SU-DHL-6 (cell line): ENCODE data around the gene GPC1.

Experiments used
- H2AFZ ChIP-seq: fragments of 200-600 bp; sonication (generic); 2 replicates; pipeline ENCODE4 v1.6.1; 2014; ENCODE audit warnings: low read depth, mild to moderate bottlenecking, moderate library complexity, mixed read lengths, antibody characterized with exemption, low read length; ENCODE audit not compliant: severe bottlenecking
- H3F3A ChIP-seq: fragments of 200-600 bp; shearing (Covaris generic); 2 replicates; pipeline ENCODE4 v1.6.0; 2016; ENCODE audit warnings: antibody characterized with exemption, mild to moderate bottlenecking; ENCODE audit not compliant: insufficient read depth
- H3K27ac ChIP-seq: fragments of 200-600 bp; sonication (generic); 2 replicates; pipeline ENCODE4 v1.5.1; 2016; ENCODE audit warnings: low read depth, mild to moderate bottlenecking, low read length, moderate library complexity, mixed read lengths
- H3K27me3 ChIP-seq: fragments of 200-600 bp; sonication (generic), shearing (Covaris generic); 2 replicates; pipeline ENCODE4 v1.6.0; 2014; ENCODE audit warnings: mild to moderate bottlenecking, low read length
- H3K36me3 ChIP-seq: fragments of 200-600 bp; sonication (generic); 2 replicates; pipeline ENCODE4 v1.6.1; 2014; ENCODE audit warnings: mild to moderate bottlenecking, low read length, mixed read lengths
- H3K4me2 ChIP-seq: fragments of 300-600, 200-600 bp; shearing (Covaris generic), sonication (generic); 2 replicates; pipeline ENCODE4 v1.6.0; 2014; ENCODE audit warnings: low read length, low read depth, mild to moderate bottlenecking; ENCODE audit not compliant: poor library complexity, severe bottlenecking
- H3K4me3 ChIP-seq: fragments of 200-600 bp; sonication (generic); 2 replicates; pipeline ENCODE4 v1.5.1; 2014; ENCODE audit warnings: antibody characterized with exemption, low read length, mild to moderate bottlenecking, mixed read lengths; ENCODE audit not compliant: insufficient read depth, poor library complexity, severe bottlenecking
- H3K79me2 ChIP-seq: fragments of 200-600 bp; sonication (generic); 2 replicates; pipeline ENCODE4 v1.6.1; 2014; ENCODE audit warnings: mild to moderate bottlenecking, low read length, moderate library complexity; ENCODE audit not compliant: insufficient read depth
- H3K9ac ChIP-seq: fragments of 200-600 bp; sonication (generic); 2 replicates; pipeline ENCODE4 v1.7.0; 2014; ENCODE audit warnings: mild to moderate bottlenecking, low read length
- H3K9me2 ChIP-seq: fragments of 200-600 bp; sonication (generic); replicated peaks from 2 replicates; pipeline ENCODE4 v1.6.1; 2014; ENCODE audit warnings: low read length; ENCODE audit not compliant: insufficient read depth
- H3K9me3 ChIP-seq: fragments of 200-600 bp; sonication (generic); 2 replicates; pipeline ENCODE4 v1.6.1; 2014; ENCODE audit warnings: low read length, mixed read lengths; ENCODE audit not compliant: insufficient read depth
- H4K20me1 ChIP-seq: fragments of 200-600 bp; sonication (generic); 2 replicates; pipeline ENCODE4 v1.6.1; 2014; ENCODE audit warnings: low read depth, mild to moderate bottlenecking, antibody characterized with exemption, low read length, moderate library complexity, mixed read lengths
- CTCF ChIP-seq: fragments of 200-600 bp; sonication (generic); IDR thresholded peaks from one replicate; pipeline ENCODE4 v1.5.1; 2017; ENCODE audit warnings: antibody characterized with exemption, mild to moderate bottlenecking, low read length, moderate library complexity; ENCODE audit not compliant: insufficient read depth, poor library complexity, severe bottlenecking
- EZH2phosphoT487 ChIP-seq: fragments of 200-600 bp; sonication (generic), shearing (Covaris generic); conservative IDR thresholded peaks from 2 replicates; pipeline ENCODE4 v1.6.1; 2018; ENCODE audit warnings: mild to moderate bottlenecking, antibody characterized with exemption, low read length, moderate library complexity, mixed read lengths

GPC1 gene

GRCh38 chr2:240413813-240414429 is 21.5 kb upstream of the GPC1 start:
- Histone ChIP-seq H3K79me2 (no peaks in the 10 kb centered on the region), H3K4me3 (no peak overlapping the region), H3K4me2 (no peak overlapping the region), H2AFZ (no peak overlapping the region), H3K27ac (no peak overlapping the region), H3K36me3 (no peaks in the 10 kb centered on the region), H4K20me1 (no peaks in the 10 kb centered on the region; the same call in 1 of the 2 replicates), H3K9me2 (no peaks in the 10 kb centered on the region), H3F3A (no peaks in the 10 kb centered on the region), H3K9me3 (peaks cover 6% of the 10 kb centered on the region; the same call in 1 of the 2 replicates), H3K9ac (no peak overlapping the region), H3K27me3 (no peaks in the 10 kb centered on the region)
- TF ChIP-seq CTCF: no peak
- TF ChIP-seq EZH2phosphoT487: no peak

- H3K9ac ChIP-seq: no peak overlapping the region
- no peaks in the 10 kb centered on the region for H3K79me2 ChIP-seq
- H4K20me1 ChIP-seq: no peaks in the 10 kb centered on the region; the same call in 1 of the 2 replicates
- no peak for TF ChIP-seq CTCF
- no peak for TF ChIP-seq EZH2phosphoT487
- H3K4me3 ChIP-seq: no peak overlapping the region
- no peaks in the 10 kb centered on the region for H3F3A ChIP-seq
- H2AFZ ChIP-seq: no peak overlapping the region
- H3K27ac ChIP-seq: no peak overlapping the region
- no peaks in the 10 kb centered on the region for H3K9me2 ChIP-seq
- H3K4me2 ChIP-seq: no peak overlapping the region
- H3K36me3 ChIP-seq: no peaks in the 10 kb centered on the region
- peaks cover 16% of the 10 kb centered on the region; the same call in 1 of the 2 replicates for H3K9me3 ChIP-seq
- H3K27me3 ChIP-seq: no peaks in the 10 kb centered on the region
Measured at GRCh38 chr2:240416821-240417220, 18.6 kb upstream of the GPC1 start.

GRCh38 chr2:240418311-240418710 is 17.2 kb upstream of the GPC1 start:
- no peaks in the 10 kb centered on the region; the same call in 1 of the 2 replicates for H4K20me1 ChIP-seq
- no peaks in the 10 kb centered on the region for H3F3A ChIP-seq
- no peaks in the 10 kb centered on the region for H3K36me3 ChIP-seq
- no peak overlapping the region for H3K4me2 ChIP-seq
- H3K9ac ChIP-seq: no peak overlapping the region
- TF ChIP-seq CTCF (no peak), EZH2phosphoT487 (no peak)
- H3K27me3 ChIP-seq: no peaks in the 10 kb centered on the region
- no peak overlapping the region for H2AFZ ChIP-seq
- H3K9me2 ChIP-seq: no peaks in the 10 kb centered on the region
- H3K79me2 ChIP-seq: no peaks in the 10 kb centered on the region
- H3K27ac ChIP-seq: no peak overlapping the region
- peaks cover 19% of the 10 kb centered on the region; the same call in 1 of the 2 replicates for H3K9me3 ChIP-seq
- H3K4me3 ChIP-seq: no peak overlapping the region
